ENCODE data around the gene LAMTOR4. TPM values are rescaled to one million over a fixed set of nuclear protein-coding genes. Genes with fewer than 3 reads are reported as not detected.
A peak's percentile ranks its signal among the peaks of the same experiment; 100 is the strongest.

LAMTOR4 gene
- polyA plus RNA-seq, 1 donor from 2014 or later = 333 TPM

DNA sequence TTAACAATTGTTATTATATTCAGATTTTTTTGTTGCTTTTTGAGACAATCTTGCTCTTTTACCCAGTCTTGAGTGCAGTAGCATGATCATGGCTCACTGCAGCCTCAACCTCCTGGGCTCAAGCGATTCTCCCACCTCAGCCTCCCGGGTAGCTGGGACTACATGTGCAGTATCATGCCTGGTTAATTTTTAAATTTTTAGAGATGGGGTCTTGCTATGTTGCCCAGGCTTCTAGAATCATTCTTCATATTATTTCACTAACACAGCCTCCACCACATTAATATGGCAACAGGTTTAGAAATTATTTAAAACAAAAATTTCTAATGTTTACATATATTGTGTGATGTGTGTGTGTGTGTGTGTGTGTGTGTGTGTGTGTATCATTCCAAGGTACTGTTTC is 1.4 kb upstream of the LAMTOR4 start:
- no peak overlapping the region for H3K4me3 ChIP-seq (ENCODE audit: low read length)
- no peaks in the 10 kb centered on the region for H3K9me3 ChIP-seq (ENCODE audit: low read length)
- H3K9ac ChIP-seq (ENCODE audit: low read length) = no peak overlapping the region
- H3K27ac ChIP-seq (ENCODE audit: low read length) = no peak overlapping the region
- H3K27me3 ChIP-seq (ENCODE audit: insufficient read depth, low read depth, low read length) = no peaks in the 10 kb centered on the region
- no peaks in the 10 kb centered on the region for H3K9me2 ChIP-seq (ENCODE audit: insufficient read depth, low read length)
- H3K4me2 ChIP-seq (ENCODE audit: low read length) = no peak overlapping the region
- no peaks in the 10 kb centered on the region for H3K36me3 ChIP-seq (ENCODE audit: insufficient read depth, low read length)
- no peak overlapping the region for H2AFZ ChIP-seq (ENCODE audit: low read depth, low read length)
- no peaks in the 10 kb centered on the region for H4K20me1 ChIP-seq (ENCODE audit: insufficient read depth)
- TF ChIP-seq SMC3 (conservative IDR thresholded peaks at IDR 0.05; ENCODE audit: poor library complexity) = no peak
- no peak for TF ChIP-seq TAF1 (IDR thresholded peaks at IDR 0.05; ENCODE audit: low read depth)
- TF ChIP-seq POLR2AphosphoS5 (IDR thresholded peaks at IDR 0.05) = no peak
- TF ChIP-seq EP300 (conservative IDR thresholded peaks at IDR 0.05; ENCODE audit: poor library complexity, severe bottlenecking) = no peak
- TF ChIP-seq RAD21 (conservative IDR thresholded peaks at IDR 0.05) = no peak
- TF ChIP-seq, protein P1, sequence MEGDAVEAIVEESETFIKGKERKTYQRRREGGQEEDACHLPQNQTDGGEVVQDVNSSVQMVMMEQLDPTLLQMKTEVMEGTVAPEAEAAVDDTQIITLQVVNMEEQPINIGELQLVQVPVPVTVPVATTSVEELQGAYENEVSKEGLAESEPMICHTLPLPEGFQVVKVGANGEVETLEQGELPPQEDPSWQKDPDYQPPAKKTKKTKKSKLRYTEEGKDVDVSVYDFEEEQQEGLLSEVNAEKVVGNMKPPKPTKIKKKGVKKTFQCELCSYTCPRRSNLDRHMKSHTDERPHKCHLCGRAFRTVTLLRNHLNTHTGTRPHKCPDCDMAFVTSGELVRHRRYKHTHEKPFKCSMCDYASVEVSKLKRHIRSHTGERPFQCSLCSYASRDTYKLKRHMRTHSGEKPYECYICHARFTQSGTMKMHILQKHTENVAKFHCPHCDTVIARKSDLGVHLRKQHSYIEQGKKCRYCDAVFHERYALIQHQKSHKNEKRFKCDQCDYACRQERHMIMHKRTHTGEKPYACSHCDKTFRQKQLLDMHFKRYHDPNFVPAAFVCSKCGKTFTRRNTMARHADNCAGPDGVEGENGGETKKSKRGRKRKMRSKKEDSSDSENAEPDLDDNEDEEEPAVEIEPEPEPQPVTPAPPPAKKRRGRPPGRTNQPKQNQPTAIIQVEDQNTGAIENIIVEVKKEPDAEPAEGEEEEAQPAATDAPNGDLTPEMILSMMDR (IDR thresholded peaks at IDR 0.05; ENCODE audit: poor library complexity, severe bottlenecking) = no peak
- TF ChIP-seq, protein P2, sequence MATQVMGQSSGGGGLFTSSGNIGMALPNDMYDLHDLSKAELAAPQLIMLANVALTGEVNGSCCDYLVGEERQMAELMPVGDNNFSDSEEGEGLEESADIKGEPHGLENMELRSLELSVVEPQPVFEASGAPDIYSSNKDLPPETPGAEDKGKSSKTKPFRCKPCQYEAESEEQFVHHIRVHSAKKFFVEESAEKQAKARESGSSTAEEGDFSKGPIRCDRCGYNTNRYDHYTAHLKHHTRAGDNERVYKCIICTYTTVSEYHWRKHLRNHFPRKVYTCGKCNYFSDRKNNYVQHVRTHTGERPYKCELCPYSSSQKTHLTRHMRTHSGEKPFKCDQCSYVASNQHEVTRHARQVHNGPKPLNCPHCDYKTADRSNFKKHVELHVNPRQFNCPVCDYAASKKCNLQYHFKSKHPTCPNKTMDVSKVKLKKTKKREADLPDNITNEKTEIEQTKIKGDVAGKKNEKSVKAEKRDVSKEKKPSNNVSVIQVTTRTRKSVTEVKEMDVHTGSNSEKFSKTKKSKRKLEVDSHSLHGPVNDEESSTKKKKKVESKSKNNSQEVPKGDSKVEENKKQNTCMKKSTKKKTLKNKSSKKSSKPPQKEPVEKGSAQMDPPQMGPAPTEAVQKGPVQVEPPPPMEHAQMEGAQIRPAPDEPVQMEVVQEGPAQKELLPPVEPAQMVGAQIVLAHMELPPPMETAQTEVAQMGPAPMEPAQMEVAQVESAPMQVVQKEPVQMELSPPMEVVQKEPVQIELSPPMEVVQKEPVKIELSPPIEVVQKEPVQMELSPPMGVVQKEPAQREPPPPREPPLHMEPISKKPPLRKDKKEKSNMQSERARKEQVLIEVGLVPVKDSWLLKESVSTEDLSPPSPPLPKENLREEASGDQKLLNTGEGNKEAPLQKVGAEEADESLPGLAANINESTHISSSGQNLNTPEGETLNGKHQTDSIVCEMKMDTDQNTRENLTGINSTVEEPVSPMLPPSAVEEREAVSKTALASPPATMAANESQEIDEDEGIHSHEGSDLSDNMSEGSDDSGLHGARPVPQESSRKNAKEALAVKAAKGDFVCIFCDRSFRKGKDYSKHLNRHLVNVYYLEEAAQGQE (IDR thresholded peaks at IDR 0.05; ENCODE audit: borderline replicate concordance) = no peak
- no peak for TF ChIP-seq MXI1 (conservative IDR thresholded peaks at IDR 0.05; ENCODE audit: poor library complexity, severe bottlenecking)
- TF ChIP-seq EZH2 (IDR thresholded peaks at IDR 0.05; ENCODE audit: borderline replicate concordance, insufficient read depth, low read length, poor library complexity, severe bottlenecking) = no peak
- H3K79me2 ChIP-seq (replicated peaks; ENCODE audit: insufficient read depth, low read length) = peaks cover 14% of the 10 kb centered on the region
- H3F3A ChIP-seq (ENCODE audit: insufficient read depth, low read length, poor library complexity, severe bottlenecking) = no peaks in the 10 kb centered on the region

DNA sequence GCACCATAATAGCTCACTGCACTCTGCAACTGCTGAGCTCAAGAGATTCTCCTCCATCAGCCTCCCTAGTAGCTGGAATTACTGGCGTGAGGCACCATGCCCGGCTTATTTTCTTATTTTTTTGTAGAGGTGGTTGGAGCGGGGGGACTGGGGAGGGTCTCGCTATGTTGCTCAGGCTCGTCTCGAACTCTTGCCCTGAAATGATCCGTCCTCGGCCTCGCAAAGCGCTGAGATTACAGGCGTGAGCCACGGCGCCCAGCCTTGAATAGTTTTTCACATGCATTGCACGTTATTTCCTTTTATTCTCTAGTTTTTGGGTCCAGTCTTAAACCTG is 526 bp upstream of the LAMTOR4 start:
- H3K4me3 ChIP-seq (ENCODE audit: low read length) = peak overlapping the region; percentile 90
- H3F3A ChIP-seq (ENCODE audit: insufficient read depth, low read length, poor library complexity, severe bottlenecking) = no peaks in the 10 kb centered on the region
- no peaks in the 10 kb centered on the region for H3K27me3 ChIP-seq (ENCODE audit: insufficient read depth, low read depth, low read length)
- TF ChIP-seq POLR2AphosphoS5 (IDR thresholded peaks at IDR 0.05) = no peak
- no peak for TF ChIP-seq EP300 (conservative IDR thresholded peaks at IDR 0.05; ENCODE audit: poor library complexity, severe bottlenecking)
- TF ChIP-seq, protein P2 (IDR thresholded peaks at IDR 0.05; ENCODE audit: borderline replicate concordance) = no peak
- TF ChIP-seq, protein P1 (IDR thresholded peaks at IDR 0.05; ENCODE audit: poor library complexity, severe bottlenecking) = no peak
- no peak for TF ChIP-seq RAD21 (conservative IDR thresholded peaks at IDR 0.05)
- no peak for TF ChIP-seq SMC3 (conservative IDR thresholded peaks at IDR 0.05; ENCODE audit: poor library complexity)
- no peak for TF ChIP-seq EZH2 (IDR thresholded peaks at IDR 0.05; ENCODE audit: borderline replicate concordance, insufficient read depth, low read length, poor library complexity, severe bottlenecking)
- no peak for TF ChIP-seq TAF1 (IDR thresholded peaks at IDR 0.05; ENCODE audit: low read depth)
- no peak for TF ChIP-seq MXI1 (conservative IDR thresholded peaks at IDR 0.05; ENCODE audit: poor library complexity, severe bottlenecking)
- H3K9me3 ChIP-seq (ENCODE audit: low read length) = no peaks in the 10 kb centered on the region
- H2AFZ ChIP-seq (ENCODE audit: low read depth, low read length) = peak overlapping the region; percentile 97
- H3K9me2 ChIP-seq (ENCODE audit: insufficient read depth, low read length) = no peaks in the 10 kb centered on the region
- H3K4me2 ChIP-seq (ENCODE audit: low read length) = peak overlapping the region; percentile 42
- H4K20me1 ChIP-seq (ENCODE audit: insufficient read depth) = no peaks in the 10 kb centered on the region
- H3K36me3 ChIP-seq (ENCODE audit: insufficient read depth, low read length) = no peaks in the 10 kb centered on the region
- peaks cover 14% of the 10 kb centered on the region for H3K79me2 ChIP-seq (replicated peaks; ENCODE audit: insufficient read depth, low read length)
- H3K9ac ChIP-seq (ENCODE audit: low read length) = peak overlapping the region; percentile 68
- peak overlapping the region; percentile 92 for H3K27ac ChIP-seq (ENCODE audit: low read length)

Data from neural cell (in vitro differentiated cells).